Brain pericyte (primary cell): ENCODE data around the gene WEE2.
"Not testable (repeated sequence)": the region's sequence is repeated elsewhere in the genome, so short reads cannot be mapped to it uniquely, and the experiment has no call there.

Experiments
- DNase-seq: peaks from one replicate; pipeline ENCODE4 v3.0.0-alpha.2; 2012; ENCODE audit warnings: low read depth, low spot score

Gene WEE2

DNA sequence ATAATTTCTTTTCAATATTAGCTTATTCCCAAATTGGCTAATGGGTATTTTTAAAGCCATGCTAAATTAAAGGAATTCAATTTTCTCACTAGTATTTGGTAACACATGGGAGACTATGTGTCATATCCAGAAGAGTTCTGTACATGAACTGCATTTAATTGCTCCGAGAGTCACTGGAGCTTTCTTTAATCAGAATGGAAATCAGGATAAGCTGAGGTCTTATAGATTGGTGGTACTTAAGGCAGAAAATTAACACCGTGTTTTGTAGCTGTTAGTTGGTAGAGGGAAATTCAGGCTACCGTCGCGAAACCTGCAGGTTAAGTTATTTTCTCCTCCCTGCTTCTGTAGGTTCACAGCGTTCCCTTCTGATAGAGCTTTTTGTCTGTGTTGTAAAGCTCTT, at the start of gene WEE2:
WEE2 (plus strand) TSS at position 3 of the 400 bp plus-strand sequence. CDS start 406 bp downstream, outside the sequence.
- no peak for DNase-seq

DNA sequence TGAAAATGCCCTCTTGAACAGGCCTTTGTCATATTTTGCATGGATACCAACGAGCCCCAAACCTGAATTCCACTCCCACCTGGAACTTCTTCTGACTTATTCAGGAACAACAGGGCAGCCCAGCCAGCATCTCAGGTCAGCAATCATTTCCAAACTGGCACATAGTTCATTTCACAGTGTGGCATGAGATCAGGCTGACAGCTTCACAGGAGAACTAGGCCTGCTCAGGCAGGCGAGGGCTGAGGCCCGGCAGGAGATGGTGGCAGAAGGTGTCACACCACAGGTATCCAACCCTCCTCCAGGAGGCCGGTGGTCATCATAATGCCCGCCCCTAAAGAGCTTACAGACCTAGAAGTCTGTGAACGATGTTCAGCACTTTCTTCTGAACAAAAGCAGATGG, 48.7 kb upstream of the WEE2 start:
- DNase-seq: no peak

GRCh38 chr7:141660259-141660658, 47.9 kb upstream of the WEE2 start:
- no peak for DNase-seq

DNA sequence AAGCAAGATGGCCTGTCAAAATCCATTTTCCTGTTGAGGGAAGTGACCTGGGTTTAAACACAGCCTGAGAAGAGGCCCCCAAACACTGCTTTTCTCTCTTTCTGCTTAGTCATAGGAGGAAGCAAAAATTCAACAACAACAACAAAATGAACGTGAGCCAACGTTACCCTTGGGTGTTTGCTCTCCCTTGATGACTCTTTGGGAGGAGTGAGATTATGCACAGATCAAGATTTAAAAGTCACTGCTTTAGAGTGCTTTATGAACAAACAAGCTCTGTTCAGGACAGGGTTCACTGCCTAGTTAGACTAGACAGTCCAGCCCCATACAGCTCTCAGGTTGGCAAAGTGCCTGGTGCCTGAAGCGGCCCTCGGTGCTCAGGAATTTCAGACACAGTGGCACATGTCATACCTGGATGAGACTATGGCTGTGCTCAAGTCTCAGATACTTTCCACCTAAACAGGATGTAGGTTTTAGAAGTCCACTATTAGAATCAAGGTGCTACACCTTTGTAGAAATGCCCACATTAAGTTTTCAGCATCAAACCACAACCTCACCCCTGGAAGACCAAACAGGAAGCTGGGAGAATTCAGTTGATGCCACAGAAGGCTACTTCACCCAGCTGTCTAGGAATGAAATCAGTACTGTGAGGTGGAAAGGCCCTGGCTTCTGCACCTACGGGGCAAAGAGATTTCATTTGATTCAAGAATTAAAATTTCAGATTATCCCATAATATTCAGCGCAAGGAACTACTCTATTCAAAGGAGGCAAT, 44.9 kb upstream of the WEE2 start:
- DNase-seq: no peak

- DNase-seq: no peak
Measured at GRCh38 chr7:141664450-141664849, 43.7 kb upstream of the WEE2 start.

GRCh38 chr7:141665208-141666035, 42.7 kb upstream of the WEE2 start:
- DNase-seq: no peak

DNA sequence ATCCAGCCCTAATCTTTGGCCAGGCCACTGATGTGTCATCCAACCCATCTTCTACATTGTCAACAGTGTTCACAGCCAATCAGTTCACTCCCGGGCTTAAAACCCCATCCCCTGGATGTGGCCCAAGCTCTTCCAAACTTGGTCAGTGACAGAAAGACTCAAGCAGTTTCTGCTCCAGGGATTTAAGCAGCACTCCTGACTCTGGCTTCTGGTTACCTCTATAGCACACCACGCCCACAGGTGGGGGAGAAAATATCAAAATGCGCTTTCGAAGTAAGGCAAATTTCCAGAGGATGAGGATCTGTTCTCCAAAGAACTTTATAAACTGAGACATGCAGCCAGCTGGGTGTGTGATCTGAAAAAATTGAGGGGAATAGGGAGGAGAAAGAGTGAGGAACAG, 42.1 kb upstream of the WEE2 start:
- no peak for DNase-seq

DNA sequence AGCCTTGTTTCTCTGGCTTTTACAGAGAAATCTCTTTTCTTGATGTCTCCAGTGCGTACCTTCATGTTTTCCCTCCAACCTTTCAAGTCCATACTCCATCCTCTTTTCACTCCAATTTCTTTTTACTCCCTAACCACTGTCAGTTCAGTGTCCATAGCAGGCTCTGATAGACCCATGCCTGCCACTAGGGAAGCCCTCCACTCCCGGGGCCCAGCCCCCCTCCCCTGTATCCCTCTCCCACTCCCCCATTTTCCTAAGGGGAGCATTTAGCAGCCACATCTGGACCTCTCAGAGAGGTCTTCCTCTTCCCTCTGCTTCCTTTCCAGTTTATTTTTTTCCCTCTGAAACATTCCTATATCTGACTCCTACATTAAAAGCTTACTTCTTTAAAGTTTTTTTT, 39.3 kb upstream of the WEE2 start:
- DNase-seq: no peak

DNA sequence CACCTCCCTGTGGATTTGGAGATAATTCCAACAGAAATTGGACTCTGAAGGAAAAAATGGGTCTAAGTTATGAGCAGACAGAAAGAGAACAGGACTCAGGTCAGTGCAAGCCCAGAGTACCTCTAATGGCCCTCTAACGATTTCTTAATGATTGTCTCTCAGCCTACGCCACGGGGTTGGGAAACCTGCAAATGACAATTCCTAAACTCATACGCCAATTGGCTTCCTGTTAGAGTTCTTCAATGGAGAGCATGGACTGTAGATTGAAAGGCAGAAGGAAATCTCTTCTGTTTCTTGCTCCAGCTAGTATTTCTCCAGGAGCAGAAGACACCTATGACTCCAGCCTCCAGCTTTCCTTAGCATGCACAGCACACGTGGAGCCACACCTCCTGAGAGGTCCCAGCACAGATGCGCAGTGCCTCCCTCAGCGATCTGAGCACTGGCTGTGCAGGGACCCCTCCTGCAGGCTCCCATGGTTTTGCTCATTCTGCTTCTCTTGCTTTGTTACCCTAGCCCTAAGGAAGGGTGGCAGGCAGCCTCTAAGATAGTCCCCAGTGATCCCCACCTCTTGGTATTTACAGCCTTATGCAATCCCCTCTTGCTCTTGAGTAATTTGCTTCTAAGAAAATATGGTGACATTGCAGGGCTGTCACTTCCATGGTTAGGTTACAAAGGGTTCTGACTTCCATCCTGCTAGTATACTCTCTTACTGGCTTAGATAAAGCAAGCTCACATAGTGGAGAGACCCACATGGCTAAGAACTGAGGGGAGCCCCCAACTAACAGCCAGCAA, 36.3 kb upstream of the WEE2 start:
- no peak for DNase-seq

- DNase-seq: no peak
Measured at GRCh38 chr7:141673346-141673745, 34.8 kb upstream of the WEE2 start.

DNA sequence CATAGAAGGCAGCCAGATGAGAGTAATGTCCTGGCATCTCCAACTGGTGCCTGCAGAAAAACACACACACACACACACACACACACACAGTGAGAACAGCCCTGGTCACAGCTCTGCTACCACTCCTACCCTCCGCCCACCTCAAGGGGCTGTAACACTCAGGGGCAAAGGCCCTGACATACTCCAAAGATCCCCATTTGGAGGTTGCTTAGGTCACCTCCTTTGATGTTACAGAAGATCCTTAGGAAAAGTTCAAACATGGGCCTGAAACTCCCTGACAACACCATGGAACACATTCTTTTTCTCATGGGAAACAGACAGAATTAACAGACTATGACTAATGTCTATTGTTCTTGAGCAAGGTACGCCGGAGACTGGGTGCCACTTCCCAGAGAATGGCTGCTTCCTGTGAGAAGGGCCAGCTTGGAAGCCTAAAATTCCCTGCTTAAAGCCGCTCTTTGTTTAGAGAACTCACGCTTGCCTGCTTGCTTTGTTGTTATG, 33.9 kb upstream of the WEE2 start:
- no peak for DNase-seq

- DNase-seq: no peak
Measured at GRCh38 chr7:141674702-141675101, 33.5 kb upstream of the WEE2 start.

- DNase-seq: no peak
Measured at GRCh38 chr7:141675436-141676215, 32.5 kb upstream of the WEE2 start.

GRCh38 chr7:141676618-141677017, 31.5 kb upstream of the WEE2 start:
- DNase-seq: no peak

DNA sequence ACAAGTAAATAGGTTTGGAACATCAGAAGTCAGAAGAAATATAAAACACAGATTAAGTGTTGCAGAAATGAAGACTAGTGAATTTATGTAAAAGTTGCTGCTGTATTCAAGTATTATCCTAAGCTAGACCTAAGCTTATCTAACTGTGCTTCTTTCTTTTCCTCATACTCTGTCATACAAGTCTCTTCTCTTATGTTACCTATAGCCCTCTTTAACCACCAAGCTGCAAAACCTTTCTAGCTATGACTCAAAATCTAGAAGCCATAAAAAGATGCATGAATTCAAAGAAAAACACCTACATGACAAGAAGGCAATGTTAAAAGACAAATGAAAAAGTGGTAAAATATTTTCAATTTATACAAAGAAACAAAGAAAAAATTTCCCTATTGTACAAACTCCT, 29.1 kb upstream of the WEE2 start:
- no peak for DNase-seq

GRCh38 chr7:141685285-141686023, 22.7 kb upstream of the WEE2 start:
- no peak for DNase-seq

GRCh38 chr7:141686074-141686473, 22.1 kb upstream of the WEE2 start:
- DNase-seq: no peak

DNA sequence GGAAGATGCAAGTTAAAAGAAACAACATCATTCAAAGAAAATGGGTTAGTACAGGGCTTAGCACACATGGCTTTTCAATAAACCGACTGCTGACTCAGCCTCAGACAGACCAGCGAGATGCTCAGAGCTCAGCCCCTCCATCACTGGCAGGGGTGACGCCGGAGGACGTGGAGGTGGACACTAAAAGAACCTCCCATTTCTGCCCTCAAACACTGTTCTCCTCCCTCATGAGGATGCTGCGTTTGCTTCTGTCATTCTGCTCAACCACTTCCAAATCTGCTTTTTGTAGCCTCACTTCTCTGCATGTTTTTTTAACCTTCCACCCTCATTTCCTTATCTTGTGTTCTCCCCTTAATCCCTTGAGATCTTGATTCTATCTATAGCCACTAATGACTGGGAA, 21.5 kb upstream of the WEE2 start:
- DNase-seq: no peak

DNA sequence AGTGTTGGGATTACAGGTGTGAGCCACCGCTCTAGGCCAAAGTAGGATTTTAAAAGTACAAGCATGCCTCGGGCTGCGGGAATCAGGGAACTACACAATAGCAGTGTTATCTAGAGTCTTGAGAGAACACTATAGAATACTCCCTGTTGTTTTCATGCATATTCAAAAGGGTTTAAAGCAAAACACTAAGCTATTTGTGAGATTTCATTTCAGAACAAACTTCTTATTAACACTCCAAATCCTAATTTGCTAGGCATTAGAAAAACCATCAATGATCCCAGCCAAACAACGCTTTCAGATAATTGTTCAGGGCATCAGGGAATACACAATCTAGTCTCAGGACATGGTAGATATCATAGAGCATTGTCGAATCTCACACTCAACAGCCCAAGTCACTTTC, 20.1 kb upstream of the WEE2 start:
- no peak for DNase-seq

DNA sequence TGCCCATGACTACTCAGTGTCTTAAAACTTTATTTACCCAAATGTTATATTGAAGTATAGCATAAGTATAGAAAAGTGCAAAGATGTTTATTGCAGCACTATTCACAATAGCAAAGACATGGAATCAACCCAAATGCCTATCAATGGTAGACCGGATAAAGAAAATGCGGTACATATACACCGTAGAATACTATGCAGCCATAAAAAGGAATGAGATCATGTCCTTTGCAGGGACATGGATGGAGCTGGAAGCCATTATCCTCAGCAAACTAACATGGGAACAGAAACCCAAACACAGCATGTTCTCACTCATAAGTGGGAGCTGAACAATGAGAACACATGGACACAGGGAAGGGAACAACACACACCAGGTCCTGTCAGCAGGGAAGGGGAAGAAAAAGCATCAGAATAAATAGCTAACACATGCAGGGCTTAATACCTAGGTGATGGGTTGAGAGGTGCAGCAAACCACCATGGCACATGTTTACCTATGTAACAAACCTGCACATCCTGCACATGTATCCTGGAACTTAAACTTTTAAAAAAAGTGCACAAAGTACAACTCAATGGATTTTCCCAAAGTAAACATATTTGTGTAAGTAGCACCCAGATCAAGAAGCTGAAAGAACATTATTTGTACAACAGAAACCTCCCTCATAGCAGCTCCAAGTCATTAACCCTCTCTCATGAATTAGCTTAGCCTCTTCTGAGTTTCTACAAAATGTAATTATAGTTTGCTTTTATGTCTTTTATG, 18.9 kb upstream of the WEE2 start:
- not testable (repeated sequence) for DNase-seq
